Peyer's patch (tissue), 4 donors: ENCODE measurements around the gene ZFR2.

Experiments
- CTCF ChIP-seq, 6 experiments: fragments of 450-650 bp in 4 of 6; fragments of 200-600 bp in 2 of 6; sonication (generic) in 1 of 6; IDR thresholded peaks; one replicate each; pipeline ENCODE4 v1.5.1; 2017 to 2019; ENCODE audit warnings: antibody characterized with exemption in 6 of 6, mild to moderate bottlenecking in 3 of 6, moderate library complexity in 1 of 6
- POLR2A ChIP-seq, 2 donors: fragments of 450-650 bp; IDR thresholded peaks; one replicate each; pipeline ENCODE4 v1.5.1; 2017; ENCODE audit warnings: antibody characterized with exemption in 2 of 2, mild to moderate bottlenecking in 2 of 2, moderate library complexity in 2 of 2

GRCh38 chr19:3867971-3868769, 668 bp downstream of the ZFR2 start:
- TF ChIP-seq CTCF (IDR thresholded peaks at IDR 0.05) (no peak), POLR2A (IDR thresholded peaks at IDR 0.05) (no peak)
